Subcutaneous abdominal adipose tissue (tissue), 5 donors: ENCODE measurements around the gene FYN.

Experiments
- H3K27ac ChIP-seq: one replicate; pipeline ENCODE4 v1.7.0; 2013; ENCODE audit warnings: low read depth, mild to moderate bottlenecking, inconsistent platforms, low read length, moderate library complexity
- H3K27me3 ChIP-seq, 5 donors: one replicate each; pipeline ENCODE4 v1.7.0; 2013; ENCODE audit warnings: low read length in 5 of 5, inconsistent platforms in 1 of 5; ENCODE audit not compliant: control insufficient read depth in 5 of 5, insufficient read depth in 4 of 5
- H3K36me3 ChIP-seq, 5 donors: one replicate each; pipeline ENCODE4 v1.7.0; 2013; ENCODE audit warnings: low read length in 5 of 5; ENCODE audit not compliant: control insufficient read depth in 5 of 5, insufficient read depth in 5 of 5
- H3K4me1 ChIP-seq, 5 donors: one replicate each; pipeline ENCODE4 v1.7.0; 2013; ENCODE audit warnings: low read length in 5 of 5, mild to moderate bottlenecking in 3 of 5, moderate library complexity in 1 of 5; ENCODE audit not compliant: control insufficient read depth in 5 of 5, insufficient read depth in 5 of 5
- H3K4me3 ChIP-seq, 5 donors: one replicate each; pipeline ENCODE4 v1.7.0; 2013; ENCODE audit warnings: low read length in 5 of 5, low read depth in 1 of 5
- H3K9ac ChIP-seq, 5 donors: one replicate each; pipeline ENCODE4 v1.7.0; 2013; ENCODE audit warnings: low read length in 5 of 5, mild to moderate bottlenecking in 4 of 5, moderate library complexity in 3 of 5
- H3K9me3 ChIP-seq, 5 donors: one replicate each; pipeline ENCODE4 v1.7.0; 2013; ENCODE audit warnings: low read length in 5 of 5; ENCODE audit not compliant: control insufficient read depth in 5 of 5
- donor health status: healthy.
- donor health status: healthy.
- donor health status: healthy.
- donor health status: healthy.
- donor health status: healthy.

Gene FYN

GRCh38 chr6:111857674-111858337 lies 15.4 kb downstream of the FYN start:
- H3K4me1 ChIP-seq: peaks cover 2 to 47% (median 23%) of the 10 kb centered on the region in 5 donors
- H3K4me3 ChIP-seq: no peak overlapping the region
- no peak overlapping the region for H3K9ac ChIP-seq
- H3K27me3 ChIP-seq: no peaks in the 10 kb centered on the region
- no peak overlapping the region for H3K27ac ChIP-seq
- H3K9me3 ChIP-seq: no peaks in the 10 kb centered on the region
- H3K36me3 ChIP-seq: no peaks in the 10 kb centered on the region

DNA sequence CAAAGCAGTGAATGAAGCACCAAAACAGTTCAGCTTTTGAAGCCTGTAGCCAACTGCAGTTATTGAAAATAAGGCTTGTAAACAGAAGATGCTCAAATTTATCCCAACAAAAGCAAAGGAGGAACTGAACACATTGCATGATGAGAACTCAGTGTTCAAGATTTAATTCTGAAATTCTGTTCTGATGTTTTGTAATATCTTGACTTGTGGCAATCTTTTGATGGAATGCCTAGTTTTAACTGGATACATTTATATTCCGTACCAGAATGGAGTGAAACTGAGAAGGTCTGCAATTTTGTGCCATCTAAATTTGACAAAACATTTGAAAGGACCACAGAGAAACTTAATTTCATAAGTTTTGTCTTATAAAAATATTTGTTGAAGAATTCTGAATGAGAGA lies 17.5 kb downstream of the FYN start:
- H3K36me3 ChIP-seq: no peaks in the 10 kb centered on the region
- no peak overlapping the region for H3K4me3 ChIP-seq
- no peaks in the 10 kb centered on the region for H3K9me3 ChIP-seq
- no peaks in the 10 kb centered on the region for H3K27me3 ChIP-seq
- H3K9ac ChIP-seq: no peak overlapping the region
- peaks cover 0 to 47% (median 30%) of the 10 kb centered on the region in 5 donors for H3K4me1 ChIP-seq
- no peak overlapping the region for H3K27ac ChIP-seq

DNA sequence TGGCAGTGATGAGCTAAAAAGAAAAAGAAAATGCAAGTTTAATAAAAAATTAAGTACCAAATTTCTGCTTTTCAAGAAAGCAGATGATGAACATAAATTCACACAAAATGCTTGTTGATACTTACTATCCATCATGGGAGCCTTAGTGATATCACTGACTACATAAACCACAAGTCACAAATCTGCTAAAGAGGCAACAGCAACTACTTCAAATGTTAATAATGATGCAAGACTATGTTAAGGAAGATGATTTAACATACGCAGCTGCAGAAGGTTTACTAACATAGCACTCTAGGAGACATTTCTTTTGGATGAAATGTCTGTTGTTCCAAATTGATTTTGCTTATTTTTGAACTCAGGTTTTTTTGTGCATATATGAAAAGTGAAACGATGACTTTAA lies 18.6 kb downstream of the FYN start:
- Histone ChIP-seq H3K9ac (no peak overlapping the region), H3K36me3 (no peaks in the 10 kb centered on the region), H3K4me1 (peaks cover 3 to 51% (median 36%) of the 10 kb centered on the region in 5 donors)

GRCh38 chr6:111852725-111853124 lies 20.5 kb downstream of the FYN start:
- Histone ChIP-seq H3K9me3 (no peaks in the 10 kb centered on the region), H3K4me3 (no peak overlapping the region), H3K9ac (no peak overlapping the region), H3K36me3 (peaks cover 0 to 2% (median 0%) of the 10 kb centered on the region in 5 donors), H3K27ac (no peak overlapping the region), H3K4me1 (peaks cover 5 to 46% (median 28%) of the 10 kb centered on the region in 5 donors), H3K27me3 (no peaks in the 10 kb centered on the region)

More for the DNA sequence above, 18.6 kb downstream of the FYN start:
- no peaks in the 10 kb centered on the region for H3K9me3 ChIP-seq
- H3K27ac ChIP-seq: no peak overlapping the region
- no peaks in the 10 kb centered on the region for H3K27me3 ChIP-seq
- H3K4me3 ChIP-seq: no peak overlapping the region

- no peak overlapping the region for H3K4me3 ChIP-seq
- H3K36me3 ChIP-seq: peaks cover 0 to 6% (median 0%) of the 10 kb centered on the region in 5 donors
- H3K9me3 ChIP-seq: no peaks in the 10 kb centered on the region
- peaks cover 8 to 66% (median 36%) of the 10 kb centered on the region in 5 donors for H3K4me1 ChIP-seq
- H3K27me3 ChIP-seq: no peaks in the 10 kb centered on the region
- no peak overlapping the region for H3K27ac ChIP-seq
- H3K9ac ChIP-seq: no peak overlapping the region
These were observed 22.8 kb downstream of the FYN start for GRCh38 chr6:111850295-111850937.

DNA sequence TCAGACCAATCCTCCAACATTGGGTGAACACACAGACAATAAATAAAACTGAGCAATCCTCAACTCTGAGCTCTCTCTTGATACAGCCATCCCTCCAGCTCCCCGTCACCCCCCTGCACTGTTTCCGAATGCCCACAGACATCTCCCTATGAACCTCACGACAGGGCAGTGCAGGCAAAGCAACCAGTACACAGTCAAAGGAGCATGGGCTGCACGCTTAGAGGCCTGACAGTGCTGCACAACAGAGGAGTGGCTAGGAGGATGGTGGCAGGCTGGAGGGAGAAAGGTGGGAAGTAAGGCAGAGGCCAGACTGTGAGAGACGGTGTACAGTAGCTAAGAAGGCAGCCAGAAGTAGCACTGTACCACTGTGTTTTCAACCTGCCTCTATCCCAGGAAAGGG lies 24.0 kb downstream of the FYN start:
- Histone ChIP-seq H3K36me3 (peaks cover 0 to 6% (median 0%) of the 10 kb centered on the region in 5 donors), H3K4me1 (peaks cover 10 to 69% (median 42%) of the 10 kb centered on the region in 5 donors), H3K9ac (no peak overlapping the region), H3K27ac (no peak overlapping the region), H3K9me3 (no peaks in the 10 kb centered on the region), H3K27me3 (no peaks in the 10 kb centered on the region), H3K4me3 (no peak overlapping the region)

- peaks cover 10 to 66% (median 45%) of the 10 kb centered on the region in 5 donors for H3K4me1 ChIP-seq
- H3K27me3 ChIP-seq: no peaks in the 10 kb centered on the region
- H3K36me3 ChIP-seq: peaks cover 0 to 6% (median 0%) of the 10 kb centered on the region in 5 donors
- no peak overlapping the region for H3K9ac ChIP-seq
- no peaks in the 10 kb centered on the region for H3K9me3 ChIP-seq
- no peak overlapping the region for H3K4me3 ChIP-seq
- H3K27ac ChIP-seq: no peak overlapping the region
These were observed 24.9 kb downstream of the FYN start for GRCh38 chr6:111848262-111848812.

DNA sequence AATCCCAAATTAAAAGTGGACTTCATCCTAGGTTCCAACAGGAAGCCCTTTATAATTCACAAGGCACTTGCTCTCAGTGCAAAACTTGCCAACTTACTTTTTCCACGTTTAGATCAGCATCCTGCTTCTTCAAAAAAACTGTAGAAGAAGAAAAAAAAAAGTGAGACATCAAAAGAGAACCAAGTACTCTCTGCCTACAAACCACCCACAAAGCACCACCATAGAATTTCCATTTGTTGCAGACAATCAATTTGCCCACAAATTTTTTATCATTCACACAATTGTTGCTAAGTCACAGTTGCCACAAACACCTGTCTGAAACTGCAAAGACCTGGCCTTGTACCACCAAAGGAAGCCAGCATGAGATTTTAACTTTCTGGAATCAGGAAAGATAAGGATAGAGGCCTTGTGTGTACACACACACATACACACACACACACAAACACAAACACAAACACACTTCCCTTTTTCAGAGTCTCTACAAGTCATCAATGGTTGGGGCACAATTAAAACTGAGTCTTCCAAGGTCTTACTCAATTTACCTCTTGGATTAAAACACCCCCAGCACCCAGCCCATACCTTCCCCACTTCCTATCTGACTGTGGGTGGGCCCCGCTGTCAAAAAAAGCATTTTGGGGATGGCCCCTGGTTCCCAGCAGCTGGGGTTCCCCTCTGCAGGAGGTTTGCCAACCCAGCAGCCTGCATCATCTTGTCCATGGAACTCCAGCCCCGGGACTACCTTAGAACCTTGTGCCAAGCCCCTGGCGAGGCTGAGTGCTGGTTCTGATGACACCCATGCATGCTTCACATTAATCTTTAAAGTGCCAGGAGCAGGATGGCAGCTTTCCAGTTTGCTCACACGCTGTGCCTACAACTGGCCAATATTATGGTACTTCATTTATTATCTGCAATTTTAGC lies 26.5 kb downstream of the FYN start:
- Histone ChIP-seq H3K4me1 (peaks cover 10 to 70% (median 52%) of the 10 kb centered on the region in 5 donors), H3K27ac (no peak overlapping the region), H3K4me3 (no peak overlapping the region)

DNA sequence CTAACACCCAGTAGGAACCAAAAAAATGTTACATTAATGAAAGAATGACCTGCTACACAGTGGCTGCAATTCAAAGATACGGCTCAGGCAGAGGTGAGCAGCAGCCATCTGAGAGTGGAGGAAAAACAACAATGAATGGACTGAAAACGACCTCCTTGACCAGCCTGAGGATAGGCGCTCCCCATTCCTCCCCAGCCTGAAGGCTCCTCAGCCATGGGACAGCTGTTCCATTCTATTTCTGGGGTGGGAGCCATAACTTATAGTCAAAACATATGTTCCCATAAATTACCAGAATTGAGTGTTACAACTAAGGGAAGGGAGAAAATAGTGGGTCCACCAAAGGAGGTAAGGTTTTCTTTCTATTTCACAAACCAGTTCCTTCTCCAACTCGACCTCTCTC lies 27.2 kb downstream of the FYN start:
- Histone ChIP-seq H3K36me3 (peaks cover 0 to 6% (median 0%) of the 10 kb centered on the region in 5 donors), H3K4me3 (no peak overlapping the region), H3K4me1 (peaks cover 10 to 70% (median 53%) of the 10 kb centered on the region in 5 donors), H3K27me3 (no peaks in the 10 kb centered on the region), H3K9ac (no peak overlapping the region), H3K27ac (no peak overlapping the region), H3K9me3 (no peaks in the 10 kb centered on the region)

More for the DNA sequence above, 26.5 kb downstream of the FYN start:
- Histone ChIP-seq H3K27me3 (no peaks in the 10 kb centered on the region), H3K36me3 (peaks cover 0 to 6% (median 0%) of the 10 kb centered on the region in 5 donors), H3K9ac (no peak overlapping the region), H3K9me3 (no peaks in the 10 kb centered on the region)
